ENCODE results near the gene QSOX1.

The QSOX1 gene

DNA sequence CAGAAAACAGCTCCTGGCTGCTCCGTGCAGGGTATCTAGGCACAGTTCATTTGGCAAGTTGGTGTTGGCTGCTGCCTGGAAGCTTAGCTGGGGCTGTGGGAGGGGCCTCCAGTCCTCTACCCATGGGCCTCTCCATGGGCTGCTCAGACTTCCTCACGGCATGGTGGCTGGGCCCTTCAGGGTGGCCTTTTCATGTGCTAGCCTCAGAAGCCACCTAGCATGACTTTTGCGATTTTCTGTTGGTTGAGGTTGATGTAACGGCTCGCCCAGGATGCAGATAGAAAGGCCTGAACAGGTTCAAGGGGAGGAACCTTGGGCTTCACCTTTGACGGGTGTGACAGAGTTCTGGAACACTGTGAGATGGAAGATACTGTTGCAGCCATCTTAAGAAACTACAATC is 49.6 kb downstream of the QSOX1 start:
- Histone ChIP-seq H3K9me3 (ENCODE audit: control insufficient read depth in 1 of 2, low read length in 2 of 2) (no peaks in the 10 kb centered on the region), H3K4me1 (ENCODE audit: control insufficient read depth in 1 of 2, insufficient read depth in 2 of 2, low read length in 2 of 2) (no peaks in the 10 kb centered on the region), H3K27ac (ENCODE audit: low read length) (no peak overlapping the region), H3K27me3 (ENCODE audit: low read depth, low read length) (no peaks in the 10 kb centered on the region), H3K36me3 (ENCODE audit: control insufficient read depth in 1 of 2, insufficient read depth in 2 of 2, low read length in 2 of 2) (peaks cover 0 to under 1% of the 10 kb centered on the region in 2 donors), H3K4me3 (ENCODE audit: low read depth in 1 of 2, low read length in 2 of 2) (no peak overlapping the region)

DNA sequence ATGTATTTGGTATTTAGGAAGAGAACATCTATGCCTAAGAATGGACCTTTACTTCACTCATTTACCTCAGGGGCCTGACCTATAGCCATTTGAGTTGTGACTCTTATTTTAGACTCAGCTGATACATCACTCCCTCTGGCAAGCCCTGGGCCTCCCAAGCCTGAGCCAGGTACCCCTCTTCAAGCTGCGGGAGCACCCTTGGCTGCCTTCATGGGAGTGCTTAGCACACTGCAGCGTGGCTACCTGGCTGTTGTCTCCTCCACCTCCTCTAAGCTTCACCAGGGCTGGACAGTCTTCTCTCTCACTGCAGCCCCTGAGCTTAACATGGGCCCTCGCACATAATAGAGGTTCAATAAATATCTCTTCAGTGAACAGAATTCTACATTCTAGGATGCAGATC is 51.9 kb downstream of the QSOX1 start:
- no peaks in the 10 kb centered on the region for H3K4me1 ChIP-seq (ENCODE audit: control insufficient read depth in 1 of 2, insufficient read depth in 2 of 2, low read length in 2 of 2)
- H3K27me3 ChIP-seq (ENCODE audit: low read depth, low read length): no peaks in the 10 kb centered on the region
- H3K9me3 ChIP-seq (ENCODE audit: control insufficient read depth in 1 of 2, low read length in 2 of 2): no peaks in the 10 kb centered on the region

DNA sequence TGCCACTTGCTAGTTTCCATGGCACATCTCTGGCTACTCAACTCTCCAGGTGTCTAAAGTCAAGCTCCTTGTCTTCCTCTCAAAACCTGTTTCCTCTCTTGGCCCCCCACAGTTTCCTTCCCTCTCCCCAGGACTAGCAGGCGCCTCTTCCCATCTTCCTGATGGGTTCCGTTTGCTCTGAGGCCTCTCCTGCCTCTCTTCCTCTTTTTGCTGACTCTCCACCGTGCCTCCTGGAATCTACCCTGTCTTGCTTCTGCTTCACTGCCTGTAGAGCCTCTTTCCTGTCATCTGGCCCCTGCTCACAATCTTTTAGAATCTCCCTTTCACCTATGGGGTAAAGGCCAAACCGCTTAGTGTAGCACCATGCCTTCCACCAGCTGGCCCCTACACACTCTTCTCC is 53.6 kb downstream of the QSOX1 start:
- Histone ChIP-seq H3K4me1 (ENCODE audit: control insufficient read depth in 1 of 2, insufficient read depth in 2 of 2, low read length in 2 of 2) (no peaks in the 10 kb centered on the region), H3K9me3 (ENCODE audit: control insufficient read depth in 1 of 2, low read length in 2 of 2) (no peaks in the 10 kb centered on the region), H3K4me3 (ENCODE audit: low read depth in 1 of 2, low read length in 2 of 2) (no peak overlapping the region), H3K36me3 (ENCODE audit: control insufficient read depth in 1 of 2, insufficient read depth in 2 of 2, low read length in 2 of 2) (no peaks in the 10 kb centered on the region), H3K27ac (ENCODE audit: low read length) (no peak overlapping the region), H3K27me3 (ENCODE audit: low read depth, low read length) (no peaks in the 10 kb centered on the region)

More for the DNA sequence above, 51.9 kb downstream of the QSOX1 start:
- Histone ChIP-seq H3K36me3 (ENCODE audit: control insufficient read depth in 1 of 2, insufficient read depth in 2 of 2, low read length in 2 of 2) (no peaks in the 10 kb centered on the region), H3K4me3 (ENCODE audit: low read depth in 1 of 2, low read length in 2 of 2) (no peak overlapping the region), H3K27ac (ENCODE audit: low read length) (no peak overlapping the region)

DNA sequence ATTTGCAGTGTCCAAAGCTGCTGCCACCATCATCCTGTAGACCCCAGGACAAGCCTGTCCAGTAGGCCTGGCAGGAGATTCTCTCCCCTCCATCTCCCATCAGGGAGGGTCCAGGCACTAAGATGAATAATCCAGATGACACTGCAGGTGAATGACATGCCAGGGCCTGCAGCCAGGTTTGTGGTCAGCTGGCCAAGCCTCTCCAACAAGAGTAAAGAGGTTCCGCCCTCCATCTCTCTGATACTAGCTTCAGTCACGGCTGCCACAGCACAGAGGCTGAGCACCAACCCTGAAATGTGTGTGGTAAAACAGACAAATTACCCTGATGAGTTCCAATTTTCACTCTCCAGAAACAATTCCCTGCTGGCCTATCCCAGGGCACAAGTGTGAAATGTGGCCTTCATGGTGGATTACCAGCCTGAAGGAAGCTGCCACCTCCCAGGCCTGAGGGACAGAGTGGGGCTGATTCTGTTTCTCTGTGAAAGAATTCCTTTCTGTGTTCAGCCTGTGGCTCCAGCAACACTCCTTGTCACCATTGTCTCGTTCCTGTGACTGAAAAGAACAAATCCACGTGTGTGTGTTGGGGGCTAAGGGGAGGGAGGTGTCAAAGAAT is 55.4 kb downstream of the QSOX1 start:
- Histone ChIP-seq H3K27ac (ENCODE audit: low read length) (no peak overlapping the region), H3K4me3 (ENCODE audit: low read depth in 1 of 2, low read length in 2 of 2) (no peak overlapping the region), H3K4me1 (ENCODE audit: control insufficient read depth in 1 of 2, insufficient read depth in 2 of 2, low read length in 2 of 2) (no peaks in the 10 kb centered on the region), H3K36me3 (ENCODE audit: control insufficient read depth in 1 of 2, insufficient read depth in 2 of 2, low read length in 2 of 2) (no peaks in the 10 kb centered on the region), H3K9me3 (ENCODE audit: control insufficient read depth in 1 of 2, low read length in 2 of 2) (no peaks in the 10 kb centered on the region), H3K27me3 (ENCODE audit: low read depth, low read length) (no peaks in the 10 kb centered on the region)

DNA sequence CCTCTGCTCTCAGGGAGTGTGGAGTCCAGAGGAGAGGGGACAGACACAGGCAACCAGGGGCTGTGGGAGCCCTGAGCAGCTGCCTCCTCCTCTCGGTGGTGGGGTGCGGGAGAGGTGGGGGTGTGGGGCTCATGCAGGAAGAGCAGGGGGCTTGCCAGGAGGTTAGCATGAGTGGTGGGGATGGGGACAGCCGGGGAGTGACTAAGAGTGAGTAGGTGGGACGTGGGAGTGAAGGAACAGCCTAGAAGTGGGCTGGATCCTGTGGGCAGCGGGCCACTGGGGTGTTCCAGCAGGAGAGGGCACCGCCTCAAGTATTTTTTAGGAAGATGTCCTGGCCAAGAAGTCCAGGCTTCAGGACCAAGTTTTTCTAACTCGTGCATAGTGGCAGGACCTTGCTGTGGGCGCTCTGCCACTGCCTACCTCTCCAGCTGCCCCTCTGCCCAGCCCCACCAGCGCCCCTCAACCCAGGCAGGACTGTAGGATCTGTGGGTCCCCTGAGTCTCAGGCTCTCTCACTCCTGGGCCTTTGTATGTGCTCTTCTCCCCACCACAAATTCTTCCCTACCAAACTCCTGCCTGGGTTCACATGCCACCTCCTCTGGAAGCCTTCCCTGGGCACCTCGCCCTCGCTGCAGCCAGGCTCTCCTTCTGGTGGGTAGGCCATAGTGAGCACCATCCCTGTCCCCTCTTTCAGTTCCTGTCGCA is 56.6 kb downstream of the QSOX1 start:
- no peaks in the 10 kb centered on the region for H3K36me3 ChIP-seq (ENCODE audit: control insufficient read depth in 1 of 2, insufficient read depth in 2 of 2, low read length in 2 of 2)
- no peak overlapping the region for H3K27ac ChIP-seq (ENCODE audit: low read length)
- H3K9me3 ChIP-seq (ENCODE audit: control insufficient read depth in 1 of 2, low read length in 2 of 2): no peaks in the 10 kb centered on the region
- no peaks in the 10 kb centered on the region for H3K4me1 ChIP-seq (ENCODE audit: control insufficient read depth in 1 of 2, insufficient read depth in 2 of 2, low read length in 2 of 2)
- H3K4me3 ChIP-seq (ENCODE audit: low read depth in 1 of 2, low read length in 2 of 2): no peak overlapping the region
- no peaks in the 10 kb centered on the region for H3K27me3 ChIP-seq (ENCODE audit: low read depth, low read length)

DNA sequence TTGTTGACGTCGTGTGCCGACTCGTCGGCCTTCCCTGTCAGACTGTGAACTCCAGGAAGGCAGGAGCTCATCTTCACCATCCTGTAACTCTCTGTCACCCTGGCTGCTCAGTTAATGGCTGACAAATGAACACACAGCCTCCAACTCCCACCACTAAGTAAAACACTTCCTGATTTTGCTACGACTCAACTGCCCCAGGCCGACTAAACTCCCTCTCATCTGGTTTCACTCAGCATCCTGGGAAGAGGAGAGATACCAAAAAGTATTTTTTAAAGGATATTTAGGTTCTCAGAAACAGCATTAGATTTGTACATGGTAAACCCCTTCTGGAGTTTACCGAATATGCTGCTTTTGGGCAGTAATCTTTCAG is 57.2 kb downstream of the QSOX1 start:
- Histone ChIP-seq H3K9me3 (ENCODE audit: control insufficient read depth in 1 of 2, low read length in 2 of 2) (no peaks in the 10 kb centered on the region), H3K36me3 (ENCODE audit: control insufficient read depth in 1 of 2, insufficient read depth in 2 of 2, low read length in 2 of 2) (no peaks in the 10 kb centered on the region), H3K4me3 (ENCODE audit: low read depth in 1 of 2, low read length in 2 of 2) (no peak overlapping the region), H3K27me3 (ENCODE audit: low read depth, low read length) (no peaks in the 10 kb centered on the region), H3K4me1 (ENCODE audit: control insufficient read depth in 1 of 2, insufficient read depth in 2 of 2, low read length in 2 of 2) (no peaks in the 10 kb centered on the region), H3K27ac (ENCODE audit: low read length) (no peak overlapping the region)

DNA sequence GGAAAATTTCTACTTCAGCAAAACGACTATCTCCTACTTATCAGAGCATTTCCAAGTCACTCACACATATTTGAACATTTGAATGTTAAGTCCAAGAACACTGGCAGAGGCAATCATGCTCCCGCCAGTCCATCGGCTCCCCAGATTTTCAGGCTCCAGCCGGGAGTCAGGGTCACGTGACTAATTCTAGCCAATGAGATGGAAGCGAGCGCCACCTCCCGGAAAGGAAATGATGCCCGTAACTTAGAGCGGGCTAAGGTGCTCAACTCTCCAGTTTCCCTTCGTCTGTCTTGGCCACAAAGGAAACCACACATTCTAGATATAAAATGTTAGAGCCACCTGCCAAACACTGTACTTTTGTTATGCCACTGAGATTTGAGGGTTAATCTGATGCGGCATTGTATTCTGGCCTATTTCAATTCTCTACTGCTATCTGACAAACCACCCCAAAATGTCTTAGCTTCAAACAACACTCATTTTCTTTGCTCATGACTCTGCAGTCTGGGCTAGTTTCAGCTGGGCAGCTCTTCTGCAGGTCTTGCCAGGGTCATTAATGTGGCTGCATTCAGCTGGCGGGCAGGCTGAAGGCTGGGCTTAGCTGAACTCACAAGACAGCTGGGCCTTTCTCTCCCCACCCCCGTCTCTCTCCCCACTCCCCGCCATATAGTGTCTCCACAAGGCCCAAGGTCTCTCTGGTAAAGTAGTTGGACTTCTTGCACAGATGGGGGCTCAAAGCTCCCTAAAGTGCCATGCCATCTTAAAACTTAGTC is 58.9 kb downstream of the QSOX1 start:
- H3K4me1 ChIP-seq (ENCODE audit: control insufficient read depth in 1 of 2, insufficient read depth in 2 of 2, low read length in 2 of 2): no peaks in the 10 kb centered on the region
- H3K27me3 ChIP-seq (ENCODE audit: low read depth, low read length): no peaks in the 10 kb centered on the region
- peak overlapping the region in 1 of 2 donors; percentile 22 for H3K4me3 ChIP-seq (ENCODE audit: low read depth in 1 of 2, low read length in 2 of 2)
- no peaks in the 10 kb centered on the region for H3K9me3 ChIP-seq (ENCODE audit: control insufficient read depth in 1 of 2, low read length in 2 of 2)
- H3K36me3 ChIP-seq (ENCODE audit: control insufficient read depth in 1 of 2, insufficient read depth in 2 of 2, low read length in 2 of 2): no peaks in the 10 kb centered on the region
- no peak overlapping the region for H3K27ac ChIP-seq (ENCODE audit: low read length)

DNA sequence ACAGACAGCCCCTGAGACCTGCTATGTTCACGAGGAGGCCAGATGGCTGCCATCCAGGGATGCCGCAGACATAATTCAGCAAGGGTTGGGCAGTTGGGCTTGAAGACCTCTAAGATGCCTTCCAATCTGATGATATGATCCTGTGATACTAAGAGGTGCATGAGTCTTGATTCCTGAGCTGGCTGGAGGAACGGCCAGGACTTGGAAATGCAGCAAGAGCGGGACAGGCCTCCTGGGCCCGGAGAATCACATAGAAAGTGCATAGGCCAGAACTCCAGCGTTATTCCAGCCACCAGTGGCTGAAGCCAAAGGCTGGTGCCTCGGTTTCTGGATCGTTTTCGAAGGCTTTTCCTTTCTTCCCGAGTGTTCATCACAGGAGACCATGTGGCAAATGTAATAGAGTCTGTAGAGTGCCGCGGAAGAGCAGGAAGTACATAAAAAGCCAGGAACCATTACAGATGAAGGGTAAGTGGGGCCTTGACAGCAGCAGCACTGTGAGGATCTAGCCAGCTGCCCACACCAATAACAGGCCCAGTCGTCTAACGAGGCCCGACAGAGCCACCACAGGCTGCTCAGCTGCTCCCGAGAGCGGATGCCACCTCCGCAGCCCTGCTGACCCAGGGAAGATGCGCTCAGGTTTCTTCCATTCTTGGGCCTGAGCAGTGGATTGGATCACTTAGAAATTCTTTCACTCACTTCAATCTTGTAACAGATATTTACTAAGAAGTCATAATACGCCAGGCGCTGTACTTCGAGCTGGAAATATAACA is 61.4 kb downstream of the QSOX1 start:
- Histone ChIP-seq H3K27me3 (ENCODE audit: low read depth, low read length) (peaks cover 3% of the 10 kb centered on the region), H3K36me3 (ENCODE audit: control insufficient read depth in 1 of 2, insufficient read depth in 2 of 2, low read length in 2 of 2) (no peaks in the 10 kb centered on the region), H3K27ac (ENCODE audit: low read length) (no peak overlapping the region), H3K9me3 (ENCODE audit: control insufficient read depth in 1 of 2, low read length in 2 of 2) (no peaks in the 10 kb centered on the region), H3K4me1 (ENCODE audit: control insufficient read depth in 1 of 2, insufficient read depth in 2 of 2, low read length in 2 of 2) (no peaks in the 10 kb centered on the region), H3K4me3 (ENCODE audit: low read depth in 1 of 2, low read length in 2 of 2) (no peak overlapping the region)

DNA sequence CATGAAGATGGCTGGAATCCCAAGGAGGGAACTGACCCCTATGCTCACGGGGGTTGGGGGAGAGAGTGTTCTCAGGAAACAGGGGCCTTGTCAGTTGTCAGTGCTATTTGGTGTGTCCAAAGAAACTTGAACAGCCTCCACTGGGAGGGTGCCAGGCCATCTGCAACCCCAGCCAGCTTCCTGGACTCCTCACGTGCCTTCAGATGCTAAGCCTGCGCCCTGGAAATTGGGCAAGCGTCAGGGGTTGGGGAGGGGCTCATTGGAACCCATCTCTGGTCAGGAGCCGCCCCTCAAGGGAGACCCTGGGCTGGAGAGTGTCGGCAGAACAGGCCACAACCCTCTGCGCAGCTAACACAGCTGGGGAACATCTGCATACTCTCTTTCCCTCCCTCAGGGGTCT is 62.3 kb downstream of the QSOX1 start:
- H3K4me1 ChIP-seq (ENCODE audit: control insufficient read depth in 1 of 2, insufficient read depth in 2 of 2, low read length in 2 of 2): no peaks in the 10 kb centered on the region
- peaks cover 3% of the 10 kb centered on the region for H3K27me3 ChIP-seq (ENCODE audit: low read depth, low read length)
- H3K27ac ChIP-seq (ENCODE audit: low read length): no peak overlapping the region
- no peaks in the 10 kb centered on the region for H3K36me3 ChIP-seq (ENCODE audit: control insufficient read depth in 1 of 2, insufficient read depth in 2 of 2, low read length in 2 of 2)
- no peak overlapping the region for H3K4me3 ChIP-seq (ENCODE audit: low read depth in 1 of 2, low read length in 2 of 2)
- no peaks in the 10 kb centered on the region for H3K9me3 ChIP-seq (ENCODE audit: control insufficient read depth in 1 of 2, low read length in 2 of 2)

DNA sequence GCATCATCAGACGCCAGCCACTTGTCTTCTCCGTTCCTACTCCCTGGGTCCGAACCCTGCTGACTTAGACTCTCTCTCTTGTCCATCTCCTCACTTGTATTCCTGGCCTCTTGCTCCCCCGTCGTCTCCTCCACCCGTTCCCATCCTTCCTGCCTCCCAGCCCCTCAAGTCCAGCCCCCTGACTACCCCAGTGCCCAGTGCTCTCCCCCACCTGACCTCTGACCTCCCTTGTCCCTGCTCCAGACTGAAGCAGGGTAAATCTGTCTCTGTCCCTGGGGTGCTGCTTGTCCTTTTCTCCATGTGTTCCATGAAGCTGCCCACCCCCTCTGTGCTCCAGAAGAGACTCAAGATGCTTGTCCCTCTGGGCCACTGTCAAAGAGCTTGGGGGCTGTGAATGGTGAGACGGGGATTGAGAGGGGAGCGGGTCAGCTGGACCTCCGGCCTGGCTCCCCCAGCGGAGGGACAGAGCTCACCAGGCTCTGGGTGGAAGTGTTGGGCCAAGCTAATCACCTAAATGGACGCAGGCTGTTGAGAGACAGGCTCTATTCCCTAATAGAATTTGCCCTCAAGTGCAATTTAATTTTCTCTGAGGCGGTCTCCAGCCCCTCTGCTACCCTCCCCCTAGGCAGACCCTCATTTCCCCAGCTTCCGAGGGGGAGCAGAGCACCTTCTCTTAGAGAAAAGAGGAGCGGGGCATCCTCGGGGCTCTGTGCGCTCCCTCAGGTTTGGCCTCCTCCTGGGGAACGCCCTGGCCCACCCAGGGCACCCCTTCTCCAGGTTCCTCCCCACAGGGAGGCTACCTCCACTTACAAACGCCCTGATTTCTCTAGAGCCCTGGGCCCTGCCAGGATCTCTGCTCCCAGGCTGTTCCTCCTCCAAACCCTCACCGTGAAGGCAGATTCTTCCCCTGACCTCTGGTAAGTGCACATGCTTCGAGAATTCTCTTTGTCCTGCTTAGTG is 64.4 kb downstream of the QSOX1 start:
- Histone ChIP-seq H3K4me3 (ENCODE audit: low read depth in 1 of 2, low read length in 2 of 2) (no peak overlapping the region), H3K27ac (ENCODE audit: low read length) (no peak overlapping the region), H3K27me3 (ENCODE audit: low read depth, low read length) (peaks cover 3% of the 10 kb centered on the region), H3K9me3 (ENCODE audit: control insufficient read depth in 1 of 2, low read length in 2 of 2) (no peaks in the 10 kb centered on the region), H3K36me3 (ENCODE audit: control insufficient read depth in 1 of 2, insufficient read depth in 2 of 2, low read length in 2 of 2) (no peaks in the 10 kb centered on the region), H3K4me1 (ENCODE audit: control insufficient read depth in 1 of 2, insufficient read depth in 2 of 2, low read length in 2 of 2) (no peaks in the 10 kb centered on the region)
